IPS-18c (cell line): ENCODE data around the gene GREB1.

ENCODE experiments used
- H3K4me3 ChIP-seq: 2 replicates; pipeline ENCODE4 v1.7.0; 2013; ENCODE audit warnings: low read depth, mild to moderate bottlenecking, low read length, moderate library complexity; ENCODE audit not compliant: insufficient read depth
- H3K9me3 ChIP-seq: one replicate; pipeline ENCODE4 v1.6.1; 2013; ENCODE audit warnings: mild to moderate bottlenecking, low read length, moderate library complexity; ENCODE audit not compliant: control insufficient read depth, insufficient read depth

GREB1 gene

GRCh38 chr2:11564816-11565567 is 31.1 kb downstream of the GREB1 start:
- H3K9me3 ChIP-seq = no peaks in the 10 kb centered on the region
- no peak overlapping the region for H3K4me3 ChIP-seq

DNA sequence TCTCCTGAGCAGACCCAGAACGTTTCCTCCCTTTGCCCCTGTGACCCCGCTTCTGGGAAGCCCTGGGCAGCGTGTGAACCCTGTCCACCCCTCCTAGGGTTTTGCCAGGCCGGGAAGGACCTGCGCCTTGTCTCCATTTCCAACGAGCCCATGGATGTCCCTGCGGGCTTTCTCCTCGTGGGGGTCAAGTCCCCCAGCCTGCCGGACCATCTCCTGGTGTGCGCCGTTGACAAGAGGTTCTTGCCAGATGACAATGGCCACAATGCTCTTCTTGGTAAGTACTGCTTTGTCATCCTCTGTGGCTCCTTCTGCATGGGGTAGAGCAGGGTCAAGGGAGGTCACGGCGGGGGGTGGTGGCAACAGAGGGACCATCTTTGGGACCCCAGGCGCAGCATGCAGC is 32.5 kb downstream of the GREB1 start:
- Histone ChIP-seq H3K9me3 (no peaks in the 10 kb centered on the region), H3K4me3 (no peak overlapping the region)

DNA sequence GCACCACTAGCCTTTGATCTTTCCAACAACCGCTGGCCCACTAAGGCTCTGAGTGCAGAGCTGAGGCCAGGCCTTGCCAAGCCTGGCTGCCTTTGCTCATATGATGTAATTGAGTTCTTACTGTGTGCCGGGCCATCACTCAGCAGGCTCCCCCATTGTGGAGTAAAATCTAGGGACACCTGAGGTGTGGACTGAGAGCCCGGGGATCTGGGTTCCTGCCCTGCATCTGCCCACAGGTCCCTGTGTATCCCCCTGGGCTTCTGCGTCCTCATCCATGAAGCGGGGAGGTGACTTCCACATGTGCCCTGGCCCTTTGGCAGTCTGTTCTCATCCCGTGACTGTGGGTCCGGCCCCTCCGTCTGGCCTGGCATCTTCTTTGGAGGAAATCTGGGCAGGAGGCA is 33.8 kb downstream of the GREB1 start:
- no peak overlapping the region for H3K4me3 ChIP-seq
- no peaks in the 10 kb centered on the region for H3K9me3 ChIP-seq

- Histone ChIP-seq H3K9me3 (no peaks in the 10 kb centered on the region), H3K4me3 (no peak overlapping the region)
Measured at GRCh38 chr2:11568436-11568835, 34.6 kb downstream of the GREB1 start.

DNA sequence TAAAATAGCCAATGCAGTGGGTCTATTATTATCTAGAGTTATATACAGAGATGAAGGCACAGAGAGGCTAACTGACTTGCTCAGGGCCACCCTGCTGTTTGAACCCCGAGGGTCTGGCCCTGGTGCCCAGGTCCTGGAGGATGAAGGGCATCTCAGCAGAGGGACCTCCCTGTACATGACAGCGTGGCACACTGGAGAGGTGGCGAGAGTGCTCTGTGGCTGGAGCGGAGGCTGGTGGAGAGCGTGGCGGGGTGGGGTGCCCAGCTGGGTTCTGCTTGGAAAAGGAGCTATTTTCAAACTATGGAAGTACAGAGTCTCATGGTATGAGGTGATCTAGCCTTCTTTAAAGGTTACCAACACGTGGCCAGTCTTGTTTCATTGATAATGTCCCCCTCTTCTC is 35.8 kb downstream of the GREB1 start:
- Histone ChIP-seq H3K4me3 (no peak overlapping the region), H3K9me3 (no peaks in the 10 kb centered on the region)

DNA sequence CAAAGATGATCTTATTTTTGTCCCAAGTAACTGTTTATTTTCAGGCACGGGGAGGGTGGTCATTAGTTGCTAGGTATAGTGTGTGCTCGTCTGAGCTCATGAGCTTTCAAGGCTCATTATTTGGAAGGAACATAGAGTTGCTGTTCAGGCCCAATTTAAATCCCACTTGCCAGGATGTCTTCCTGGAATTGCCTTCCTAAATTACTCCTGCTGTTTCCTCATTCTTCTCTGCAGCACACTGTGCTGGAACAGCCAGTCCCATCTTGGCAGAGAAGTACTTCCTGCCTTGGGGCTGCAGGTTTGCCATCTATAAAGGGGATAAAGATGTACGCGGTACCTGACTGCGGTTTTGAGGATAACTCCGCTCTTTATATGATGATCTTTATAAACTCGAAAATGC is 37.3 kb downstream of the GREB1 start:
- no peak overlapping the region for H3K4me3 ChIP-seq
- H3K9me3 ChIP-seq = no peaks in the 10 kb centered on the region

GRCh38 chr2:11572996-11573395 is 39.2 kb downstream of the GREB1 start:
- Histone ChIP-seq H3K4me3 (no peak overlapping the region), H3K9me3 (no peaks in the 10 kb centered on the region)

GRCh38 chr2:11573418-11574175 is 39.8 kb downstream of the GREB1 start:
- no peaks in the 10 kb centered on the region for H3K9me3 ChIP-seq
- H3K4me3 ChIP-seq = no peak overlapping the region

DNA sequence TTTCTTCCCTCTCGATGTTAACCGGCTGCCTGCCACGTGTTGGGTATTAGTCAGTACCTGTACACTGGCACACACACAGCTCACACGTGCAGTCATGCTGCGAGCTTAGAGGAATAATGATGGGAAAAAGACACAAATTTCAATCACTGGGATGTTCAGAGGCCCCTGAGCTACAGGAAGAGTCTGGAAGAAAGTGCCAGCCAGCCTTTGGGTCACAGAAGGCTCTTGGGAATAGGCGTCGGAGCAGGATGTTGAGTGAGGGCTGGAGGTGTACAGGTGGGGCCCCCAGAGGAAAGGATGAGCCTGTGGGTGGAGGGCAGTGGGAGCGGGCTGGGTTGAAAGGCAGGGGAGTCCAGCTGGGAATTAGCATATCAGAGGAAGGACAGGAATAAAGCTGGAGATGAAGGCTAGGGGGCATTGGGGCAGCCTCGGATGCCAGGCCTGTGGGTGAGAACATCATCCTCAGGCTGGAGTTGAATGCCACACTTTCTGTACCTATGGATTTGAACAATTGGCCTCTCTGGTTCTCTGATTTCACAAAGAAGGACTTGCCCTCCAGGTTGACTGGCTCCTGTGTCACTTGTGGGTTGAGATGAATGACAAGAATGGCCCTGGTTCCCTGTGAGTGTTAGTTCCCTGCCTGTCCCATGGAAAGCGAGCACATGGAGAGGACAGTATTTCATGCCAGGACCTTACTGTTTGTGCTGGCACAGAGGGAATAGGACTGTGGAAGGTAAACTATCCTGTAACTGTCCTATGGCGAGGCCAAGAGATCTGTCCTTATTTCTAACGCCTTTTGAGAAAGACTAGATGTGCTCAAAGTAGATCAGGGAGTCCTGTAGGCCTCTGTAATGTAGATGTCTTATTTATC is 40.6 kb downstream of the GREB1 start:
- Histone ChIP-seq H3K9me3 (no peaks in the 10 kb centered on the region), H3K4me3 (no peak overlapping the region)

GRCh38 chr2:11576398-11576797 is 42.6 kb downstream of the GREB1 start:
- Histone ChIP-seq H3K4me3 (no peak overlapping the region), H3K9me3 (no peaks in the 10 kb centered on the region)

GRCh38 chr2:11577101-11577883 is 43.4 kb downstream of the GREB1 start:
- Histone ChIP-seq H3K4me3 (no peak overlapping the region), H3K9me3 (no peaks in the 10 kb centered on the region)

GRCh38 chr2:11578081-11578948 is 44.5 kb downstream of the GREB1 start:
- Histone ChIP-seq H3K4me3 (no peak overlapping the region), H3K9me3 (no peaks in the 10 kb centered on the region)

DNA sequence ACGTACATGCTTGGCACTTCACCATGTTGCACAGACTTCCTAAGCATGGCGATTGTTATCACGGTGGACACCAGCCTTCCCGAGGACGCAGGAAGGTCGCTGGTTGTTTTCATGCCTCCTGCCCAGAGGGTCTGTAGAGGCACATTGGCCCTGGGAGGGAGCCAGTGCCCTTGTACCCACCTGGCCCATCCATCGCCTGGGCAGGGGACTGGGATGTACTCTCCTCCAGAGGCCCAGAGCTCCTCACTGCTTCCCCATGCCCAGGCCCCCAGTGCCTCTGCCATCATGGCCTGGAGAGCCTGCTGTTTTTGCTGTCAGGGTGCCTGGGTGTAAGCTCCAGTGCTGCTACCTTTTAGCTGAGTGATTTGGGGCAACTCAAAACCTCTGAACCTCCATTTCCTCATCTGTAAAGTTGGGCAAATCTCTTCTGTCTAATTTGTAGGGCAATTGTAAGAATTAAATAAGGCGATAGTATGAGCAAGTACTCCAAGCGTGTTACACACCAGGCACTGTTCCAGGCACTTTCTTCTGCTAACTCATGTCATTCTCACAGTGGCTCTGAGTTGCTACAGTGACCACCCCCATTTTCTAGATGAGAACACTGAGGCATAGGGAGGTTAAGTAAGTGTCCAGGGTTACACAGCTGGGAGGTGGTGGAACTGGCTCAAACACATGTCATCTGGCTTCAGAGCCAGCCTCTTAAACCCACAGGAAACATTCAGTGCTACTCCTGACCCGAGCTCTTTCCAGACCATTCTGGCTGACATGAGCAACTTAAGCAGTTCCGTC is 45.3 kb downstream of the GREB1 start:
- Histone ChIP-seq H3K9me3 (no peaks in the 10 kb centered on the region), H3K4me3 (no peak overlapping the region)

DNA sequence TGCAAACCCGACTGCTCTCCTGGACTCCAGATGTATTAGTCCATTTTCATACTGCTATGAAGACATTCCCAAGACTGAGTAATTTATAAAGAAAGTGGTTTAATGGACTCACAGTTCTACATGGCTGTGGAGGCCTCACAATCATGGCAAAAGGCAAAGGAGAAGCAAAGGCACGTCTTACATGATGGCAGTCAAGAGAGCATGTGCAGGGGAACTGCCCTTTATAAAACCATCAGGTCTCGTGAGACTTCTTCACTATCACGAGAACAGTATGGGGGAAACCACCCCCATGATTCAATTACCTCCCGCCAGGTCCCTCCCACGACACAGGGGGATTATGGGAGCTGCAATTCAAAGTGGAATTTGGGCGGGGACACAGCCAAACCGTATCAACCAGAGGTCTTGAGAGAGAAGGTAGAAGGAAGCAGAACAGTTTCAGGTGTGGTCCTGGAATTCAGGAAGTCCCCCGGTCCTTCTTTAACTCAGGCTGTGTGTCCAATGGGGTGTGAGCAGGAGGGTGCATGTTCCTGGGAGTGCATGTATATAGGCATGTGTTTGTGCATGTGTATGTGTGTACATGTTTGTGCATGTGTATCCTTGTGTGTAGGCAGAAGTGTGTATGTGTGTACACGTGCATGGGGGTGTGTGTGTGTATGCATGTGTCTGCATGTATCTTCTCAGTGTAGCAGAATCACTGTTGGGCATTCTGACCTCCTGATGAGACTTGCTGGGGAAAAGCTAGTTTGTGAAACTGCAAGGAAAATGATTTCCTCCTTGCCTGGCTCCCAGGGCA is 46.2 kb downstream of the GREB1 start:
- Histone ChIP-seq H3K4me3 (no peak overlapping the region), H3K9me3 (no peaks in the 10 kb centered on the region)

- Histone ChIP-seq H3K4me3 (no peak overlapping the region), H3K9me3 (no peaks in the 10 kb centered on the region)
Measured at GRCh38 chr2:11580697-11581096, 46.9 kb downstream of the GREB1 start.
